HG02759 (cell line): ENCODE results near the gene DAPK2.
"Not testable (repeated sequence)": the region's sequence is repeated elsewhere in the genome, so short reads cannot be mapped to it uniquely, and the experiment has no call there.

ENCODE experiments used
- ATAC-seq: cut with Tn5 transposase; IDR thresholded peaks from one replicate; pipeline ENCODE4 v1.9.1; 2021; ENCODE audit warnings: mild to moderate bottlenecking, moderate library complexity; ENCODE audit not compliant: unreplicated experiment

DAPK2 gene

DNA sequence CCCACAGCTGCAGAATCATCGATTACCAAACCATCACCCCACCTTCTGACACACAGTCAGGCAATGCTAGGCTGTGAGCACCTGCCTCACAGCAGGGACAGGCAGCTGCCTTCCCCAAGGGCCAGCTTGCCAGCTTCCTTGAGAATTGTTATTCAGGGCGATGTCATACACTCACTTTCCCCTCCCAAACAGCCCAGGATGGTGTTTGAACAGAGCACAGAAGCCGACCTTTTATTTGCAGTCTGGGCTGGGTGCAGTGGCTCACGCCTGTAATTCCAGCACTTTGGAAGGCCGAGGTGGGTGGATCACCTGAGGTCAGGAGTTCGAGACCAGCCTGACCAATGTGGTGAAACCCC, 128.0 kb downstream of the DAPK2 start:
- no peak for ATAC-seq

DNA sequence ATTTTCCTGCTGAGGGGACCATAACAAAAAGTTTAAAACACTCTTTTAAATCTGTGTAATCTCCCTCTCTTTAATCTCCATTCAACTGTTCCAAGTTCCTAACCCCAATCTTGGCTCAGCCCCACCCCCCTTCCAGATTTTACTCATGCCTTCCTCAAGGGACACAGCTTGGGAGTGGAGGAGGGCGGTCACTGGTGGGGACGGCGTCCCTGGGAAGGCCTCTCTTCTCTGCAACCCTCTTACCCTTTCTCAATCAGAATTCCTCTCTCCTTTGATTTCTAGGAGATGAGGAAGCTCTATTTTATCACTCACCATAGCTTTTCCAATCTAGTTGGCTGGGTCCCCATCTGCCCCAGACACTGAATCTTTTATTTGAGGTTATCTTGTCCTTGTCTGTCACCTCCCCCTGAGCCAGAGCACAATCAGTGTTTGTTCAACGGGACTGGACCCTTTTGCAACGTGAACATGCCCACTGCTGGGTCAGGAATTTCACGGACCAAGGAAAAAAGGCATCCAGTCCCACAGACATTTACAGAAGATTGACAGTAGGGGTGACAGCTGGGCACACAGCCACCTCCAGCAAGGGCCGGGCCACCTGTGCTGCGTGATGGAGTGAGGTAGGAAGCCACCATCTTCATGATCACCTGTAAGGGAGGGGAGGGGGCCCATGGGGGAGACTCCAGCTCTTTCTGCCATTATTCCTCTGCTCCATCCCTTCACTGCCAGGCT, 128.5 kb downstream of the DAPK2 start:
- ATAC-seq, result no peak

DNA sequence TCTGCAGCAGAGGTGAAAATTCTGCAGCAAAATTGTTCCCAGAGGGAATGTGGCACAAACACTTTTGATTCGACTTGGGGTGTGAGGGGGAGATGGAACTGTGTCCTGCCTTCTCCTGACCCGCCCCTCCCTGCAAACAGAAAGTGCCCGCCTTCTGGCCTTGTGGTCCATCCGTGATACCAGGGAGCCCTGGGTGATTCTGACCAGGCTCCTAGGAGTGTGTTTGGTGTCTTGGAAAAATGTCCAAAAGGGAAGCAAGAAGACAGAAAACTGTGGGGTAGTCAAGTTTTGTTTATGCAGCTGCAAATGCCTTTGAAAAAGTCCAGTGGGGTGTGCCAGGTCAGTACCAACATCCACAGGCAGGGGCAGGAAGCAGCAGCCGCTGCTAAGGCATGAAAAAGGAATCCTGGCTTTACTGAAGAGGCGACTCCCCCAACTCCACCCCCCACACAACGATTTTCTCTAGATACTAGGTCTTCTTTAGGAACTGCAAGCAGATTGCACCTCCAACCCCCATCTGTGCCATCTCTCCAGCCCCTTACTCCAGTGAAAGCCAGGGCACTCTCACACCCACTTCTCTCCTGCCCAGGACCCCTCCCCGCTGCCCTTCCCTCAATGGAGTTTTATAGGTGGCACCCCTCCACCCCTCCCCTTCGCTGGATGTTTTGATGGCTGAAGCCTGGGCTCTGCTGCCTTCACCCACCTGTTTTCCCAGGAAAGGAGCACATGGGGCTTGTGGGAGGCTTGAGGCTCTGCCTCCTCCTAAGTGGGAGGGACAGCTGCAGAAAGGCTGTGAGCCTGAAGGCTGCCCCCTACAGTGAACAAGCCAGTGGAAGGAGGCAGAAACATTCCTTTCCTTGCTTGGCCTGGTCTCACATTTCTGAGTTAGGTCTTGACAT, 130.2 kb downstream of the DAPK2 start:
- no peak for ATAC-seq

DNA sequence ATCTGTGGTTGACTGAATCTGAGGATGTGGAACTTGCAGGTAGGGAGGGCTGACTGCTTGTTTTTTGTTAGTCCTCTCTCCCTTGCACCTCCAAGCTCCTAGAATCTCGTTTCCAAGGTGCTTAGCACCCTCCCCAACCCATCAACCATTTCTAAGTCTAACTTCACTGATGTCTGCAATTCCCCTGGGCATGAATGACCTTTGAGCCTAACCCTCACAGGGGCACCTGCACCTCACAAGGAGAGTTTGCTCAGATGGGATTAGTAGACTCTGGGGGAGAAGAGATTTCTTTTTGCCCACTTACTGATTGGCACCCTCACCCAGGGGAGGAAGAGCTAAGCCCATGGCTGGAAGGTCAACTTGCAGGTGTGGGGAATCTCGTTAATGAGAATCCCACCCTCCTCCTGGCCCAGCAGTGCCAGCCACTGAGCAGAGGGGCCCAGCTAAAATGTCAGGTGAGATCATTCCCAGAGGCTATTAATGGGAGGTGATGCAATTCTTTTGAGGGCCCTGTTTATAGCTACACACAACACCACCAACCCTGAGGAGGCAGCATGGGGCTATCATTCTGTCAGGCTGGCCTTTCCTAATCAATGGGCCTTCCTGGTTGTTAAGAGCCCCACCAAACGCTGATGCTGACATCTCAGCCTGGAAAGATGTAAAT, 130.9 kb downstream of the DAPK2 start:
- ATAC-seq, result no peak

DNA sequence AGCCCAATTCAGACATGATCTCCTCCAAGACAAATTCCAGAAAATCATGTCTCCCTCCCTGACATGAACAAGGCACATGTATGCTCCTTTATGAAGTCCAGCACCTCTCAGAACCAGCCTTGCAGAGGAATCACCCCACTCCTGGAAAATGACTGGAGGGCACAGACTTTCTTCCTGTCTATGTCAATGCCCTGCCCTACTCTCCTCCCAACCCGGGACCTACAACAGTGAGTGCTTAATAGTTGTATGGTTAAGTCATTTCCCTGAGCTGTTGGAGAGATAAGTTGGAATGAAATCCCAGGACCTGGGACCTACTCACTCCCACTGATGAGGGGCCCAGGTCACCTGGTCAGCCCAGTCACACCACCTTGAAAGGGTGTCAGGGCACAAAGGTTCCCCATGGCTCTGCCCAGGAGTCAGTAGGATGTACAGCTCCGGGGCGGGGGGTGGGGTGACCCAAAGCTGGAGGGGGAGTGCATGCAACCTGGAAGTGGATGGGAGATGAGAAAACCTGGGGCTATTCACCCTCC, 132.4 kb downstream of the DAPK2 start:
- no peak for ATAC-seq

DNA sequence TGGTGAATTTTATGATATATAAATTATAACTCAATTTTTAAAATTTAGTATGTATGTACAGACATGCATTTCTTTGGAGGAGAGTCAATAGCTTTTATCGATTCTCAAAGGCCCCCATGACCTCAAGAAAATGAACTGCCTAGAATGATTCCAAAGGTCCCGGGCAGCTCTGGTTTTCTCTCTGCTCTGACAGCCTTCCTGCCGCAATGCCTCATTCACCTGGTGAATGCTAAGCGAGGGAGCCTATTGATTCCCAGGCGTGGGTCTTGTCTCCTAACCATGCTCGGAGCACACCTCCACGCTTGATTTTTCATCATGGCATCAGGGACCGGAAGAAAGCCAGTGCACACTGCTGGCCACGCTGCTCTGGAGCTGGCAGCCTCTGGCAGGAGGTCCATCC, 132.9 kb downstream of the DAPK2 start:
- no peak for ATAC-seq

DNA sequence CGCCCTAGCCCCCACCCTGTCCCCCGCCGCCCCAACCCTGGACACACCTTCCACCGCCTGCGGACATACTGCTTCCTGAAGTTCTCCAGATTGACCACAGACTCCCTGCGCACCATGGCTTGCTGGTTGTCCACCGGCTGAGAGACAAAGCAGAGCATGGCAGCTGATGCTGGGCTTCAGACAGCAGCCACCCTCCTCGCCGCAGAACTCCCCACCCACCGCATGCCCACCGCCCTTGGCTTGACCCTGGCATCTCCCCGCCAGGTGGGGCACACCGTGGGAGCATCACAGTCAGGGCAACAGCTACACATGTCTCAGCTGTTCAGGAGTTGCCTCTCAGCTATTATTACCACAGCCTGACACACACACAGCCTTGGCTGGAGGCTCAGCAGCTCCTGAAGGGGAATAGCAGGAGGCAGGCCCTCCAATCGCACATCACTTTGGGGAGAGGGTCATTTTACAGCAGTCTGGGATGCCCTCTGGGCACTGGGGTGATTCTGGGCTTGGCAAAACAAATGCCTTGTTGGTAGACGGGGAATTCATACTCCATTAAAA, 134.1 kb downstream of the DAPK2 start:
- ATAC-seq, result no peak

DNA sequence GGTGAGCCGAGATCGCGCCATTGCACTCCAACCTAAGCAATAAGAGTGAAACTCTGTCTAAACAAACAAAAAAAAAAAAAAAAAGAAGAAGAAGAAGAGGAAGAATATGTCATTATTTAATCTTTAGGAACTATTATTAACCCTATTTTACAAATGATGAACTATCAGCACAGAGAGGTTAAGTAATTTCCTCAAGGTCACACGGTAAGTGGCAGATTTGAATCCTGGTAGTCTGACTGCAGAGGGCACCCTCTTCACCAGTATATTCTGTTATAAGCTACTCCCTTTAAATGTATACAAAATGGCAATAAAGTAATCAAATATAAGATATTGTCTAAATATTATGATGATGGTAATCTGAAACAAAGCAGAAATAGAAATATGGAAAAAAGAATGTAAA, 135.1 kb downstream of the DAPK2 start:
- ATAC-seq, result no peak

DNA sequence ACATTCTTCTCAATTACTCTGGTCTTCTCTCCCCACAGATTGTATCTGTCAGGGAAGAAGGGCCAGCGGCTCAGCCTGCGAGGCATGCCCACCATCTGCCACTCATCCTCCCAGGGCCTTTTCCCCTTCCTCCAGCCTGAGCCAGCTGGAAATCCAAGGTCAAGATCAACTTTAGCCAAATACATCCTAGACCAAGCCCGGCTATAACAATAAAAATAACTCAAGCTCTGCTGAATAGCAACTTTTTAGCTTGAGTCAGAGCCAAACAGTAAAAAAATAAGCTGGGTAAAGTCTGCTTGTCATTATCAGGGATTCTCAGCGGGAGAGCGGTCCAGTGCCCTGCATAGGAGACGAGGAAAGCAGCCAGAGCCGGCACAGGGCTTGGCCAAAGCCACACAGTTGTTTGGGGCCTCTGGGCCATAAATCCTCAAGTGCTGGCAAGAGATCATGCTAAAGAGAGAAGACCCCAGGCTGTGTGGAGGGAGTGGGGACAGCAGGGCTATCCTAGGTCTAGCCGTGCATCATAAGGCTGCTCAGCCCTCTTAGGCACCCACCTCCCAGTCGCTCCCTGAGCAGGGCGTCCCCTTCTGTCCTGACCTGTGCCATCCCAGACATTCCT, 136.4 kb downstream of the DAPK2 start:
- ATAC-seq, result no peak

DNA sequence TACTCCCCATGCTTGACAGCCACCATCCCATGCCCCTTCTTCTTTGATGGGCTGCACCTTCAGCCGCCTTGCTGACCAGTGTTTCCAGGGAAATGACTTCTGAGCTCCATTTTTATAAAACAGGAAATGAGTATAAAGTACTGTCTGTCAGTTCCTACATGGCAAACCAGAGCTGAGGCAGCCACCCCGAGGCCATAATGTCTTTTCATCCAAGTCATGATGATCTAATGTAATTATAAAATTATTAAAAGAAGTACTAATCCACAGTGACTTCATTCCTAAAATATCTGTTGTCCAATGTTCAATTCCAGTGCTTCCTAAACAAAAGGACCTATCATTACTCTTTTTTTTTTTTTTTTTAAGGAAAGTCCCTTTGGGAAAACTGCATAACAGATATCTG, 137.3 kb downstream of the DAPK2 start:
- no peak for ATAC-seq

DNA sequence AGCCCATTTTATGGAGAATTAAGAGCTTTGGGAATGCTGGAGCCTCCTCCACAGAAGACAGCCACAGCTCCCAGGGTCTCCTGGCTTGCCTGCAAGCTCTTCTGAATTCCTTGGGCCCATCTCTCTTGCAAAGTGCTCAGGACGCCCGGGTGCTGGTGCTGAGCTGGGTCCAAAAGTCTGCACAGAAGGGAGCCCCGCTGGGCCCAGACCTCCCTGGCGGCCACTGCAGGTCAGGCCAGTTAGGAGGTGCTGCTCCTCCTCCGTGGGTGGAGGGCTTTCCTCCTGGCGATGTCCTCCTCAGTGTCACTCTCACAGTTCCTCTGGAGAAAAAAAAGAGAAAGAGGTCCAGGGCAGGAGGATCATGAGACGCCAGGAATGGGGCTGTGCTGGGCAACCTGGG, 138.0 kb downstream of the DAPK2 start:
- no peak for ATAC-seq

DNA sequence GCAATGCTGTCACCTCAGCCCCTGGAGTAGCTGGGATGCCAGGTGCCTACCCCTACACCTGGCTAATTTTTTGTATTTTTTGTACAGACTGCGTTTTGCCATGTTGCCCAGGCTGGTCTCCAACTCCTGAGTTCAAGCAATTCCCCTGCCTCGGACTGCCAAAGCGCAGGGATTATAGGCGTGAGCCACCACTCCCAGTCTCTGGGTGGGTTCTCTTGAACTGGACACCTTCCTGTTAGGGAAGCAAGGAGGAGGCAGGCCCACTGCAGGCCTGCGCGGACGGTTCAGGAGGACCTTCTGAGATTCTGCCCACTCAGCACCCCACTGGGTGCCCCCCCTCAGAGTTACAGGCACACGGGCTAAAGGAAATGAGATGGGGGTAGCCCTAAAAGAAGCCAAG, 138.8 kb downstream of the DAPK2 start:
- ATAC-seq, result no peak

DNA sequence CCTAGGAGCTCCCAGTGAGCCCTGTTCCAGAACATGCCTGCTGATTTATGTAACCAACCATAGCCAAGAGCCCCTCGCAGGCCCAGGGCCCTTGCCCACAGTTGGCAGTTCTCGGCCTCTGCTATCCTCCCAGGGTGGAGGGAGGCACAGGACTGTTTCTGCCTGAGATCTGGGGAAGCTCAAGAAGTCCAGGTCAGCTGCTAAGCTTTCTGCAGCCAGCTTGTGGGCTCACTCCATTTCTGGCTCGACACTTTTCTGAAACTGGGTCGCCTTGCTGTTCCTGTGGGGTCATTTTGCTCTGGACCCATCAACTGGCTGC, 140.1 kb downstream of the DAPK2 start:
- no peak for ATAC-seq

DNA sequence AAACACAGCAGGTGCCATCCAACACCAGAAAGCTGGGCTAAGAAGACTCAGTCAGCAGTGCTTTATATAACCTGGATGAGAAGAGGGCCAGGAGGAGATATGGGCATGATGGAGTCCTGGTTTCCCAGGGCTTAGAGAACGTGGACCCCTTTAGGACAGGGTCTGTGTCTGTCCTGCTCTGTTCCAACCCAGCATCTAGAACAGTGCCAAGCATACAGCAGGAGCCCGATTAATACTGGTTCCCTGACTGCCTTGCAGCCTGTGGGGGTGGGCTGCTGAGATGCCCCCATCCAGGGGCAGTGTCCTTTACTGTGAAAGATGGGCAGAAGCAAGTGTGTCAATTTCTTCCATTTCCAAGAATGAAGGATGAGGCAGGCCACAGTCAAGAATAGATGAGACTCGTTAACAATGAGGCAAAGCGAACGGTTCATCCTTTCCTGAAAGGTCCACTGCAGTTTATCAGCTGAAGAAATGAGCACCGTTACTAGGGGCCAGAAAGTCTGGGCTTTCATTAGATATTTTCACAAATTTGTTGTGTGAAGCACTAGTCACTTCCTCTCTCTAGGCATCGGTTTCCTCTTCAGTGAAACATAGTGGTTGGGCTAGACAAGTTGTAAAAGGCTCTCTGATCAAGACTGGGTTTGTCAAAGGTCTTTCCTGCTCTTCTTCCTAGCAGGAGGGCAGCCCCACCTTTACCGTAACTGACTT, 140.6 kb downstream of the DAPK2 start:
- ATAC-seq, result no peak

DNA sequence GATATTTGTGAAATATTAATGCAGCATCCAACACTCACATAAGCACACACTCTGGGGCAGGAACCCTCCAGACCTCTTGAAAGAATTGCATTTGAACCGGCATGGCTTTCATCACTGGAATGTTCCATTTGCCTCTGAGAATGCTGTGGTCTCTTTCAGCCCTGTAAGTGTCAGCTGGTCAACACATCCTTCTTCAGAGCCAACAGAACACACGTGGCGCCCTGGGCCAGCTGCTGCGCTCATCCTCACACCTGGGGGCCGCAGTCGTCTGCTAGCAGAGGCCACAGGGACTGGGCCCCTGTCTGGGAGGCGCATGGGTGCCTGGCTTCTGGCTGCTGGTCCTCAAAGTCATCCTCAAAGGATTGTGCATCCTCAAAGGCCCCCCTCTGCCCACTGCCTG, 141.2 kb downstream of the DAPK2 start:
- no peak for ATAC-seq

DNA sequence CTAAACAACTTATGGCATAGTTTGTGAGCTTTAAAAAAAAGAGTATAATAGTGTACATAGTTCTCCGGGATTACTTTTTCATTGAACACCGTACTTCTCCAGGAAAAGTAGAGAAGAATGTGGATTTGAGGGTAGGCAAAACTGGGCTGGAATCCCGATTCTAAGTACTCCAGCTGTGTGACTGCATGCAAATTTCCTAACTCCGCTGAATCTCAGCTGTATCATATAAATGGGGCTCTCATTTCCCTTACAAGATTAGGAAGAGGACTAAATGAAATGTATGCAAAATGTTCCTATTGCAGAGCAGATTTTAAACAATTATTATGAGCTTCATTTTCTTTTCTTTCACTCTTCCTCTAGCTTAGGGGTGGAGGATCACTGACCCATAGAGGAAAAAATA, 142.2 kb downstream of the DAPK2 start:
- no peak for ATAC-seq

DNA sequence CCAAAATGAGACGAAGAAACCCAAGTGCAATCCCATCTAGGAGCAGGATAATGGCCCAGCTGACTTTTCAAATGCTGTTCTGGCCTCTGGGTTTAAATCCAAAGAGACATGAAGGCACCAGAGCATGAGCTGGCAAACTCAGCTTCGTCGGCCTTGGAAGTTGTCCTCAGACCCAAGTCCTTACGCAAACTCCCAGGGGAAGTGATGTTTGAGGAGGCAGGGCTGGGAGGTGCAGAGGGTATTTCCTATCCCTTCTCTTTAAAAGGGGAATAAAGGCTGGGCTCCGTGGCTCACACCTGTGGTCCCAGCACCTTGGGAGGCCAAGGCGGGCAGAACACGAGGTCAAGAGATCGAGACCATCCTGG, 143.6 kb downstream of the DAPK2 start:
- ATAC-seq, result no peak

DNA sequence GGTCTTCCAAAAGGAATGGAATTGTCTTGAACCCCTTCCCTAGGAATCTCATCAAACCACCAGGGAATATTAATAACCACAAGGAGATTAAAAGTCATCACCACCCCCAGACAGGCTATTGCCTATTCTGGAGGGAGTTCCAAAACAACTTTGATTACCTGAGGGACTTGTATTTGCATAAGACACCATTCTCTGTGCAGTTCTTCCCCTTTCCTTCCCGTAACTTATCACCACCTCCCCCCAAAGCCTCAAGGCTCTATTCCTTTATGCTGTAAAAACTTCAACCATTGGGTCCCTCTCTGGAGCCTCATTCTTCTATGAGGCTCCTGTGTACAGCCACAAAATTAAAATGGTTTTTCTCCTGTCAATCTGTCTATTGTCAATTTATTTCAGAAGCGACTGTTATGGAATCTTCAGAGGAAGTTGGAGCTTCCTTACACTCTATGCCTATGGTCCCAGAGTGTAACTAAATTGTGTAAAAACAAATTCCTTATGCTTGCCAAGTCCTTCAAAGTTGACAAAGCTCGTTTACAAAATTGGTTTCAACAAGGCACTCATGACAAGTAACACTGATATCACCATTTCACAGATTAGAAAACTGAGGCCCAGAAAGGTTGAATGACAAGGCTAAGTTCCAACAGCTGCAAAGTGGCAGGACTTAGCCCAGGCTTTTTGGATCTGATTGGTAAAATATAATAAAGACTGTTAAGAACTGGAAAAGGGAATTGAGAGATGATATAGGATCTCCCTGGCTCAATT, 144.2 kb downstream of the DAPK2 start:
- ATAC-seq, result no peak

DNA sequence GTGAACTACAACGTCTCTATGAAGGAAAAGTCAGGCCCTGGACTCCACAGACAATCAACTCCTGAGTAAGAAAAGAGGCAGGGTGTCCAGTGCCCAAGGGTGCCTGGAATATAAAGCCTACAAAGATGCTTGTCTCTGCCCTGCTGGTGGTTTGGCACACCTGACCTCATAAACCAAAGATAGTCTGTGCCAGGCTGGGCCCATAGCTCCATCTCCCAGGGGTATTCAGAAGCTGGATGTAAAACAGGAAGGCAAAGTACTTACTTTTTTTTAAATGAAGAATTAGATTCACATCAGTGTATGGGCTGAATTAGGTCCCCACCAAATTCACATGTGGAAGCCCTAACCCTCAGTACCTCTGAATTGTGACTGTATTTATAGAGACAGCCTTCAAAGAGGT, 146.0 kb downstream of the DAPK2 start:
- ATAC-seq, result no peak

DNA sequence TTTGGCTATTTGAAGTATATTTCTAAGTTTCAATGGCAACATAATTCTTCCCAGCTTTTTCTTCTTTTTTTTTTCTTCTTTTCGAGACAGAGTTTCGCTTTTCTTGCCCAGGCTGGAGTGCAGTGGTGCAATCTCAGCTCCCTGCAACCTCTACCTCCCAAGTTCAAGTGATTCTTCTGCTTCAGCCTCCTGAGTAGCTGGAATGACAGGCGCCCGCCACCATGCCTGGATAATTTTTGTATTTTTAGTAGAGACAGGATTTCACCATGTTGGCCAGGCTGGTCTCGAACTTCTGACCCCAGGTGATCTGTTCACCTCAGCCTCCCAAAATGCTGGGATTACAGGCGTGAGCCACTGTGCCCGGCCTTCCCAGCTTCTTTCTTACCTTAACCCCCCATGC, 146.7 kb downstream of the DAPK2 start:
- not testable (repeated sequence) for ATAC-seq
